GM19023 (cell line): ENCODE results near the gene TUFT1.

Experiments used
- ATAC-seq: cut with Tn5 transposase; IDR thresholded peaks from one replicate; pipeline ENCODE4 v1.9.1; 2021; ENCODE audit warnings: mild to moderate bottlenecking, moderate library complexity; ENCODE audit not compliant: unreplicated experiment

The TUFT1 gene

DNA sequence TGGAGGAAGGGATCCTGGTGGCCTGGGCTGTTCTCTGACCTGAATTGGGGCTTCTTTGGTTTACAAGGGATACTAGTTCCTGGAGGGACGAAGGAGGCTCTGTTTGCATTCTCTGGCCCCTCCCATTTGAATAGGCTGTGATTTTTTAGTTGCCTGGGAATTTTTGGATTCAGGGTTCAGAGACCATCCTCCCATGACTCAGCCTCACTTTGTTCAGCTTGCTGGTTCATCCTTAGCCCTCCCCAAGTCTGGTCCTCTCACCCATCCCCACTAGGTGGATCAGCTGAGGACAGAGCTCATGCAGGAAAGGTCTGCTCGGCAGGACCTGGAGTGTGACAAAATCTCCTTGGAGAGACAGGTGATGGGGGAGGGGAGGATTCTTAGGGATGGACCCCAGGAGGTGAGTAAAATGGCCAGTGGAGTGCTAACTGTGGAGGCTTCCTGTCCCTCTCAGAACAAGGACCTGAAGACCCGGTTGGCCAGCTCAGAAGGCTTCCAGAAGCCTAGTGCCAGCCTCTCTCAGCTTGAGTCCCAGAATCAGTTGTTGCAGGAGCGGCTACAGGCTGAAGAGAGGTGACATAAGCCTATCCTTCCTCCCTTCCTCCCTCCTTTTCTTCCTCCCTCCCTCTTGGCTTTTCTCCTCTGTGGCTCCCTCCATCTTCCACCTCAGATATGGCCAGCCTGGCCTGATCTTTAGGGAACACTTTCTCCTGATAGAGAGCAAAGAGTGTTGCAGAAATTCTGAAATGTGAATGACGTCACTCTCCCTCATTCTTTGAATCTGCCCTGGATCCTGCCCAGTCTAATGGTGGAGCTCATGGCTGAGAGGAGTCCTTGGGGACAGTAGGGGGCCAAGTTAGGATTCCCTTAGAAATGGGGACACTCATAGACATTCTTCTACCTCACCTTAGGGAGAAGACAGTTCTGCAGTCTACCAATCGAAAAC is 4.5 kb upstream of the TUFT1 start:
- no peak for ATAC-seq

- ATAC-seq, result no peak
Measured at GRCh38 chr1:151536499-151536898, 3.6 kb upstream of the TUFT1 start.

DNA sequence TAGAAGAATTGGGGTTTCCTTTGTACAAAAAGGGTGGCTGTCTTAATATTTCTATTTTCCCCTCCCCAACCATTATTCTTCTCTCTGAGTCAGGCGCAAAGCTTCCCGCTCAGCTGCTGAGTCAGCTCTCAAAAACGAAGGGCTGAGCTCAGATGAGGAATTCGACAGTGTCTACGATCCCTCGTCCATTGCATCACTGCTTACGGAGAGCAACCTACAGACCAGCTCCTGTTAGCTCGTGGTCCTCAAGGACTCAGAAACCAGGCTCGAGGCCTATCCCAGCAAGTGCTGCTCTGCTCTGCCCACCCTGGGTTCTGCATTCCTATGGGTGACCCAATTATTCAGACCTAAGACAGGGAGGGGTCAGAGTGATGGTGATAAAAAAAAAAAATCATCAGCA is 3.0 kb upstream of the TUFT1 start:
- no peak for ATAC-seq

- peak; percentile 18 for ATAC-seq
Measured at GRCh38 chr1:151539321-151540020, 638 bp upstream of the TUFT1 start.

GRCh38 chr1:151540982-151541377 is 871 bp downstream of the TUFT1 start:
- no peak for ATAC-seq

DNA sequence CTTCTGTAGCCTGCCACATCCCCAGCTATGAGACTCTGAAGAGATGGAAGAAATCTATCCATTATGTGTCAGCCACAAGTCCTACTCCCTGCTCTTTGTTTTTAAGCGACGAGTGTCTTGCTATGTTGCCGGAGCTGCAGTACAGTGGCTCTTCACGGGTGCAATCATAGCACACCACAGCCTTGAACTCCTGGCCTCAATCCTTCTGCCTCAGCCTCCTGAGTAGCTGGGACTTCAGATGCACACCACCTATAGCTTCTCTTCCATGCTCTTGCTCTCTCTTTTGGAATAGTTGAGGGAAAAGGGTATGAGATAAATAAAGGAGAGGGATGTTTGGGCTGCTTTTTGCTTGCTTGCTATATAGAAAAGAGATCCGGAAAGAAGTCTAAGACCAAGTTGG is 1.6 kb downstream of the TUFT1 start:
- ATAC-seq, result no peak

- no peak for ATAC-seq
Measured at GRCh38 chr1:151542710-151543129, 2.6 kb downstream of the TUFT1 start.

- ATAC-seq, result no peak
Measured at GRCh38 chr1:151545542-151545941, 5.4 kb downstream of the TUFT1 start.

- no peak for ATAC-seq
Measured at GRCh38 chr1:151546011-151546925, 6.2 kb downstream of the TUFT1 start.

GRCh38 chr1:151547119-151547899 is 7.2 kb downstream of the TUFT1 start:
- no peak for ATAC-seq

GRCh38 chr1:151547900-151548230 is 7.8 kb downstream of the TUFT1 start:
- no peak for ATAC-seq

DNA sequence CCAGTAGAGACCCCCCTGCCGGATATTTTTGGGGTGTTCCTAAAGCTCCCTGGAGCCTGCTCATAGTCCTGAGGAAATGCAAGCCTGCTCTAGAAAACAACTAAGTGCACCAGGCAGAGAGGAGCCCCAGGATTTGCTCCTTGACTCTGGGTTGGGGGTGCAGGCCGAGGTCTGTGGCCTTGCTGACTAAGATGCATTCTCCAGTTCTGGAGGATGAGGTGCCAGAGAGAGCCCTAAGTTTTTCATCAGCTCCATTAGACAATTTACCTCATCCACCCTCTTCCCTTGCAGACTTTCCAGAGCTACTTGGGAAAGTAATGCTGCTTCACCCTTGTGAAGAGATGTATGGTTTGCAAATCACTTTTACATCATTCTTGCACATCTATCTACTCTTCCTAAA is 9.1 kb downstream of the TUFT1 start:
- ATAC-seq, result no peak

- ATAC-seq, result no peak
Measured at GRCh38 chr1:151553659-151554058, 13.6 kb downstream of the TUFT1 start.

DNA sequence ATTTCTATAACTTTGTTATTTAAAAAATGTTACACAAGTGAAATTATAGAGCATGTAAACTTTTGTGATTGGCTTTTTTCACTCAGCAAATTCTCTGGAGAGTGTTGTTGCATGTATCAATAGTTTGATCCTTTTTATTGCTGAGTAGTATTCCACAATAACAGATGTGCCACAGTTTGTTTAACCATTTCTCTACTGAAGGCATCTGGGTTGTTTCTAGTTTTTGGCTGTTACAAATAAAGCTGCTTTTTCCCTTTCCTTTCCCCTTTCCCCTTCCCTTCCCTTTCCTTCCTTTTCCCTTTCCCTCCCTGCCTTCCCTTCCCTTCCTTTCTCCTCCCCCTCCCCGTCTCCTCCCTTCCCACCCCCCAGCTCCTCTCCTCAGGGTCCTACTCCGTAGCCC is 15.9 kb downstream of the TUFT1 start:
- no peak for ATAC-seq

DNA sequence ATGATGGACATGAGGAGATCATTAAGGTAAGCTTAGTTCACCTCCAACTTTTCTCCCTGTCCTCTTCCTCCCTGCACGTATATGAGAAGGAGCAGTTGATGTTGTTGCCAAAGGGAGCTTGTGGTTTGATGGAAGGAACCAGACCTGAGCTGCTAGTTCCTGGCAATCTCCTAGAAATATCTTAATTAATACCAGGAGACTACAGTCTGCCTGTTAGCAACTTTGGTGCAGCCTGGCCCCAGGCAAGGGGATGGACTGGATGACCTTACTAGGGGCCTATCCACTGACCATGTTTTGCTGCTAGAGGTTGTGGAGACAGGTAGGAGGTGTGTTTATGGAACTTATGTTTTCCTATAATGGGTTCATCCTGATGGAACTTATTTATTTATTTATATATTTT is 22.6 kb downstream of the TUFT1 start:
- no peak for ATAC-seq

DNA sequence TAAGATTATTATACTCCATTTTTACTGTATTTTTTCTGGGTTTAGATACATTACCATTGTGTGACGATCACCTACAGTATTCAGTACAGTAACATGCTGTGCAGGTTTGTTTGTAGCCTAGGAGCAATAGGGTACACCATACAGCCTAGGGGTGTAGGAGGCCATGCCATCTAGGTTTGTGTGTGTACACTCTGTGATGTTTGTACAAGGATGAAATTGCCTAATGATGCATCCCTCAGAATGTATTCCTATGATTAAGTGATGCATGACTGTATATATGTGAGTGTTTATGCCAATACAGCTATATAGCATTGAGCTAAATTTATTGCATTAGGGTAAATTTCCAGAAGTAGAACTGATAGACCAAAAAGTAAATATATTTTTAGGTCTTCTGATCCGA is 23.3 kb downstream of the TUFT1 start:
- ATAC-seq, result no peak

GRCh38 chr1:151565502-151566189 is 25.5 kb downstream of the TUFT1 start:
- no peak for ATAC-seq

- ATAC-seq, result no peak
Measured at GRCh38 chr1:151568626-151569088, 28.5 kb downstream of the TUFT1 start.

DNA sequence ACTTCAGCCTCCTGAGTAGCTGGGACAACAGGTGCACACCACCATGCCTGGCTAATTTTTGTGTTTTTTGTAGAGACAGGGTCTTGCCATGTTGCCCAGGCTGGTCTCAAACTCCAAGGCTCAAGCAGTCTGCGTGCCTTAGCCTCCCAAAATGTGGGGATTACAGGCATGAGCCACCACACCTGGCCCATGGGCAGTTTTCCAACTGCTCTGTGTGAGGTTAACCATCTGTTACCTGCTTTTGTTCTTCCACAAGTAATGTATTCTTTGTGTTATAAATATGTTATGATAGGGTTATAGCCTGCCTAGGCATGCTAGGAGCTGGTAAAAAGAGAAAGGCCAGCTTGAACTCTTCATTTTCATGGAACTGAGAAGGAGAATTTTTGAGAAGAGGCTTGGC is 30.7 kb downstream of the TUFT1 start:
- ATAC-seq, result no peak
